ENCODE results near the gene SPSB4.

Gene SPSB4

DNA sequence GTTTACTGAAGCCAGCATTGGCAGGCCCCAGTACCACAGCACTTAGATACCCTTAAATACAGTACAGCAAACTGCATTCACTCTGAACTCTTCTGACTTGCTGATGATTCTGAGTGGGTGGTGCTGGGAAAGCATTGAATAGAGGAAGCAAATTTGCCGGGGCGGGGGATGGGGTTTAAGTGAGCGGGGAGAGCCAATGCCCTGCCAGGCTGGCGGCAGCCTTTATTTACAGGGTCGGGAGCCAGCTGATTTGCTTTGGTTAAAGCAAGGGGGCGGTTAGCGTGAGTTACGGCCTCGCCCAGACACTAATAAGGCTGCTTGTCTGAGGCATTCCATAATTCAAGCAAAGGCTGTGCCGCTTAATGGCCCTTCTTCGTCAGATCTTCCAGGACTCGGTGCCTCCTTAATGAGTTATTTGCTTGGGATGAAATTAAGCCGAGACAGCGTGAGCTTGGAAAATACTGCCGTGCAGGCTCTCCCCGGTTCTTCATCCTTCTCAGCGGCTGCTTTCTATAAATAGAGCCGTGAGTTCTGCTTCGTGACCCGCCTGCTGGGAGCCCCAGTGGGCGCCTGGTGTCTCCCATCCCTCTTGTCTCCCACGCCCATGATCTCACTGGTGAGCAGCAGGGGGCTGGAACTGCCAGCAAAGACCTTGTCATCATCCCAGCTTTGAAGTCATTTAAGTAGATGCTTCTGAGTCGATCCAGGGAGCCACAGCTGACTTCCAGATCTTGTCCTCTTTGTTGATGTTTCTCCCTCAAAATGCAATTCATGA, 25.8 kb downstream of the SPSB4 start:
- DNase-seq: peak; percentile 44

DNA sequence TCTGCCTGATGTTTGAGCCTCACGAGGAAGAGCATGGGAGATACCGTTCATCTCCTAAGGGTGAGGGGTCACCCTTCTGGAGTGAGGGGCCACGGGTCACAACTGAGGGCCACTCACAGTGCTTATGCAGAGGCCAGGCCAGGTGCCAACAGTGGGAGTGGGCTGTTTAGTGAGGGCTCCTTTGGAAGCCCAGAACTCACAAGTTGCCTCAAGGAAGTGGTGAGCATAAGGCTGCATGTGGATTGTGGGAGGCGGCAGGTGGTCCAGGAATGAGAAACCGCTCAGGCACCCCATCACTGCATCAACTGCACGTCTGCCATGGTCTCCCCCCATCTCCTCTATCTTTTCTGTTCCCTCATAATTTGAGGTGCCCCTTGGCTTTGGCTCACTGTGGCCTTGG, 26.5 kb downstream of the SPSB4 start:
- no peak for DNase-seq

DNA sequence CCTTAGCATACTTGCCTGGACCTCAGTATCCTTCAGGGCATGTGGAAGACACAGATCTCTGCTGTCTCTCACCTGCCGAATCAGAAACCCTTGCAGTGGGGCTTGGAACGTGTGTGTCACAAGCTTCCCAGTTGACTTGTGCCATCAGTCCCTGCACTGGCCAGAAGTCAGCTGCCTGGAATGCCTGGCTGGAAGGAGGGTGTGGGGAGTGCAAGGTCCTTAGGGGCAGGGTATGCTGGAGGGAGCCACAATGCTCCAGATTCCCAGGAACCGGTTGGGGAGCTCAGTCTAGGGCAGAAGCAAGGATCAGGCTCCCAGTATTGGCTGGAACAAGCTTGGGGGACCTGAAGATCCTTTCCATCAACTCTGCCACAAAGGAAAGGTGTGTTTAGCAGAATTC, 27.1 kb downstream of the SPSB4 start:
- DNase-seq: no peak

DNA sequence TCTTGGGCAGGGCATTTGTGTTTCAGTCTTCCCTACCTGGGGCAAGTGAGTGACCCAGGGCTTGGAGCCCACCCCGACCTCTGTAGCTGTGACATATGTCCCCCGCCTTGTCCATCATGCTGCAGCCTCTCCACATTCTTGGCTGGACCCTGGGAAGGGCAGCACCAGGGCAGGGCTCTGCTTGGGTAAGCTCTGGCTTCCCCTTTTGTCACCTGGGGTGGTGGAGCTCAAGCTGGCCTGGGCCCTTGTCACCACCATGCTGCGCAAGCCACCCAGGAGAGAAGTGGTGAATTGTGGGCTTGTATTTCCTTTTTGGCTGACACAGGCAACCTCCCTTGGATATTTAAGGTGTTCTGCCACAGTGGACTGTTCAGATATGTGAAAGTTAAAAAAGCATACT, 29.3 kb downstream of the SPSB4 start:
- no peak for DNase-seq

DNA sequence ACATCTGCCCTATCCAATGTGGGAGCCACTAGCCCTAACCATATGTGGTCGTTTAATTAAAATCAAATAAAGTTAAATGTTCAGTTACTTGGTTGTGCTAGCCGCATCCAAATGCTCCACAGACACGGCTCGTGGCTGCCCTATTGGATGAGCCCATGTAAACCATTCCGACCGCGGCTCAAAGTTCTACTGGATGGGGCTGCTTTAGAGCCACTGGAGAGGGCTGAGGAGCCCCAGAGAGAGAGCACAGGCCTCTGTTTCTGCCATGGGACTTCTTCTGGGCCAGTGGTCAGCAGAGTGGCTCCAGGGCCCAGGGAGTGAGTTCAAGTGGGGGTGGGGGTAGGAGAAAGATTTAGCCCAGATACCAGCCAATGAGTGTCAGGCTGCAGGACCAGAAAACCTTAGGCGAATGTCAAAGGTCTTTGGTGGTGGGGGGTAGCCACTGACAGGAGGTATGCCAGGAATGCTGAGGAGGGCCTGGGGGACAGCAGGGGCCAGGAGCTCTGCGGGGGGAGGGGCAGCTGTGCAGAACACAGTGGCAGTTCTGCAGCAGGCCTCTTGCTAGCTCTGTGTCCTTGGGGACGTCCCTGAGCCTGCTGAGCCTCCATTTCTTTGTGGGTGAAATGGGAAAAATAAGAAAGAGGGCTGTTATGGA, 30.1 kb downstream of the SPSB4 start:
- no peak for DNase-seq

DNA sequence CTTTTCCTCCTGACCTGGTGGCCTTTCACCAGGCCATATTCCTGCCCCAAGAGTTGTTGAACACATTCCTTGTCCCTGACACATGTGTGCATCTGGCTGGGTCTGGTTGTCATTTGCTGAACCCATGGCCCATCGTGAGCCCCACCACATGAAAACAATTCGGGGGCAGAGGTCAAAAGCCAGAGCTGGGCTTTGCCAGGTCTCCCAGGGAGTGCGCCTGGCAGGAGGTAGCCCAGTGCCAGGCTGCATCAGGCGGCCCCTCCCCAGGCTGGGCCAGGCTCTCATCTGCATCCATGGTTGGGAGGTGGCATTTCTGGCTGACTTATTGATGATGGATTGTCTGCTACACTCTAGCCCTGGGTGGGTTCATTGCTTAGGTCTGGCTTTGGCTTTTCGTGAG, 30.9 kb downstream of the SPSB4 start:
- no peak for DNase-seq

DNA sequence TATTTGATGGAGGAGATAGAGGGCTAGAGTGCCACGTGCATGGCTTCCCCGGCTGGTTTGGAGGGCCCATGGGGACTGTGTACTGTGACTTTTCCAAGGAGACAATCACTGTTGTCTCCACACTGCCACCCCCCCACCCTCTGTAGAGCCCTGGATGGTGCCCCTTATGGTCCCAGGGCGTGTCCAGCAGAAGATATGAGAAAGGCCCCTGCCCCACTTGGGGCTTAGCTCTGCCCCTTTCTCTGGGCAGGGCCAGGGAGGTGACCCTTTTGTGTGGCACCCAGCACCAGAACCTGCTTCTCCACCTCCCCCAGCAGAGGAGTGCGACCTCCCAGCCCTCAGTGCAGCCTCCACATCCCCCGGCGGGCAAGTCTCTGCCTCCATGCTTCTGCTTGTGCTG, 32.1 kb downstream of the SPSB4 start:
- no peak for DNase-seq

DNA sequence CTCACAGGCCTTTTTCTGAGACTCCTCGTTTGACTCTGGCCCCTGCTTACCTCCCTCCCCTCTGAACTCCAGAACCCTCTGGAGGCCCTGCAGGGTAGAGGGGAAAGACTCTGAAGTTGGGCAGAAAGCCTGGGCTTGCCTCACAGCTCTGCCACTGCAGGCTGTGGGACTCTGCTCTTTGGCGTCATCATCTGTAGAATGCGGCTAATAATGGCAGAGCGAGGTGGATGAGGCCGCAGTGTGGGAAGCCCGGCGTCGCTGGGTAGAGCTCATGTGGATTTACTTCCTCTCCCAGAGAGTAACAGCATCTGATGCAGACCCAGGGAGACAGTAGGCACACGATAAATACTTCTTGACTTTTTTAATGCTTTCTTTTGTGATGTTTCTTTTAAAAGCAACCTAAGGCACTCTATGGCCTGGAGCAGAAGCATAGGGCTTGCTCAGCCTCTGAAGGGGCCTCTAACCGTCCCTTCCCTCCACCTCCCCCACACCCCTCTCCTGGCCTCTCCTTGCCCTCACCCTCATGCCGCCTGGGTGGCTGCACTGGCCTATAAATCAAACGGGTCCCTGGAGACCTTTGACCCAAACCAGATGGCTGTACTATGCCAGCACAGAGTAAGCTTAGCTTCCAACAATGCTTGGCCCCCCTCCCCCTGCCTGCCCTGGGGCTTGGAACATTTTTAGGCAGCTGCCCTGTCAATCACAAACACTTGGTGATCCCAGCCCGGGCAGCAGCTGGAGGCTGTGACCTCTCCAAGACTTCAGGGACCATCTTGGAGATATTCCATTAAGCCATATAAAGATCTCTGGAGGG, 32.9 kb downstream of the SPSB4 start:
- no peak for DNase-seq

DNA sequence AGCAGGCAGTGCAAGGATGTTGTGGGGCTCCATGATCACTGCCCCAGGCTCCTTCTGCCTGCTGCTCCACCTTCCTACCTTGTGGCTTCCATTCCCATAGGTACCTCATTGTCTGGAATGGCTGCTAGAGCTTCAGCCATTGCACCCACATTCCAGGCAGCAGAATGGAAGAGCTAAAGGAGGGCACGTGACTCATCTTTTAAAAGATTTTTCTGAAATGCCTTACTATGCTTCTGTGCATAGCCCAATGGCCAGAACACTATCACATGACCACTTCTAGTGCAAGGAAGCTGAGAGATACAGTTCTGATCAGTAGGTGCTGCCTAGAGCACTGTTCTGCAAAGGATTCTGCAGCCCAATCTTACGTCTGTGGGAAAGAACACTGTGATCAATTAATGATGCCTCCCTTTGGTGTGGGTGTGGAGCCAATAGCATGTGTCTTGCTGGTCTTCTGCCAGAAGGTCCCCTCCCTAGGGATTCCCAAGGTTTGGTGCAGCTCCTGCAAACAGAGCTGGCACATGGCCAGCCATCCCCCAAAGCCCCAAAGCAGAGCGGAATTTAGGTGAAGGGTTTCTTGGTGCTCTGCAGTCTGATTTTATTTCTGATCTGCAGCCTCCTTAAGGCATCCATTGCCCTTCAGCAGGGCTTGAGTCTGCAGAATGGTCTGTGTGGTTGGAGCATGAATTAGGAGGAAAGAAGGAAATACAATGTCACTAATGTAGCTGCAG, 34.4 kb downstream of the SPSB4 start:
- DNase-seq: no peak

DNA sequence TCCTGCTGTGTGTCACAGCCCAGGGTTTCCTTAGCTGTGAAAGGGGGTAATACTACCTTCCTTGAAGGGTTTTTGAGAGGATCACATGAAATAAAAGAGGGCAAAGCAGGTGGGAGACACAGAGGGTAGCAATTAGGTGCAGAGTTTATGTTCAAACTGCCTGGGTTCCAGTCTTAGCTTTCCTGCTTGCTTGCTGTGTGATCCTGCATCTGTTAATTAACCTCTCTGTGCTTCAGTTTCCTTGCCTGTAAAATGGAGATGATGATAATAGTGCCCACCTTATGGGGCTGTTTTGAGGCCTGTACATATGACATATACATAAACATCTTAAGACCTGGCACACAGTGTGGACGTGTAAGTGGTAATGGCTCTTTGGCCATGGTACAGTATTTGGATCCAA, 35.0 kb downstream of the SPSB4 start:
- no peak for DNase-seq

DNA sequence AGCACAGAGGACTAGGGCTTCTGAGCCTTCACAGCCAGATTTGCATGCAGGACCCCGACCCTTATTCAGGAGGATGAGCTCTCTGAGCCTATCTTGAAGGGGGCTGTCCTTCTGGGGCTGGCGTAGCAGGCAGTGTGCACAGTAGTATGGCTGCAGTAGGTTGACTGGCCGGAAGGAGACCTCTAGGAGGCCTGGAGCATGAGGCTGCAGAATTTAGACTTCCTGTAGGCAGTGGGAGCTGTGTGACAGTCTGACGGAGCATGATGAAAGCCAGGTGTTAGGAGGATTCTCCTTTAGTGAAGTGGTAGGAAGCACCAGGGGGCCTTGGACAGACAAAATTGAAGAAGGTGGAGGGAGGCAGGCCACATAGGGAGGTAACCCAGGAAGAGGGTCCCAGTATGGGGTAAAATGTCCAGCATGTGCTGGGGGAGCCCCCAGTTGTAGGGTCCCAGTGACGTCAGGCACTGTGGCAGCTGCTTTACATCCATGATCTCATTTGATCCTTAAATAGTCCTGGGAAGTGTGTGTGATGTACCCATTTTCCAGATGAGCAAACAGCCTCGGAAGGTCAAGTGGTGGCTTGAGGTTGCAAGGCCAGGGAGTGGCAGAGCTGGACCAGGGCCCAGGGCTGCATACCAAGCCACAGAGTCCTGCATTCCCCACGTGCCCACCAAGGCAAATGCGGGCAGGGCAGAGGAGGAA, 36.1 kb downstream of the SPSB4 start:
- no peak for DNase-seq

DNA sequence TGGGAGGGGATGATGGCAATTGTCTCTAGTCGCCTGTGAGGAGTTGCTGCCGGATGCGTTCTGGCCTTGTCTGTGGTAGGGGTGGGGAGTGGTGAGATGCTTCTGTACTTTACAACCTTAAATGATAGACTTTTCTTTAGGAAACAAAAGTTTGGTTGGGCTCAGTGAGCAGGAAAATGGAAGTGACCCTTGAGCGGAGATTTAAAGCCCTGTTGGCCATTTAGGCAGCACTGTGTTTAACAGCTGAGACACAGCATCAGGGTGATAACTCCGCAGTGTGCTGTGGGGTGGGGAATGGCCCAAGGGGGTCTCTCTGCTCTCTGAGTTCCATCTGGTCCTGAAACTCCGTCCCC, 36.6 kb downstream of the SPSB4 start:
- no peak for DNase-seq

DNA sequence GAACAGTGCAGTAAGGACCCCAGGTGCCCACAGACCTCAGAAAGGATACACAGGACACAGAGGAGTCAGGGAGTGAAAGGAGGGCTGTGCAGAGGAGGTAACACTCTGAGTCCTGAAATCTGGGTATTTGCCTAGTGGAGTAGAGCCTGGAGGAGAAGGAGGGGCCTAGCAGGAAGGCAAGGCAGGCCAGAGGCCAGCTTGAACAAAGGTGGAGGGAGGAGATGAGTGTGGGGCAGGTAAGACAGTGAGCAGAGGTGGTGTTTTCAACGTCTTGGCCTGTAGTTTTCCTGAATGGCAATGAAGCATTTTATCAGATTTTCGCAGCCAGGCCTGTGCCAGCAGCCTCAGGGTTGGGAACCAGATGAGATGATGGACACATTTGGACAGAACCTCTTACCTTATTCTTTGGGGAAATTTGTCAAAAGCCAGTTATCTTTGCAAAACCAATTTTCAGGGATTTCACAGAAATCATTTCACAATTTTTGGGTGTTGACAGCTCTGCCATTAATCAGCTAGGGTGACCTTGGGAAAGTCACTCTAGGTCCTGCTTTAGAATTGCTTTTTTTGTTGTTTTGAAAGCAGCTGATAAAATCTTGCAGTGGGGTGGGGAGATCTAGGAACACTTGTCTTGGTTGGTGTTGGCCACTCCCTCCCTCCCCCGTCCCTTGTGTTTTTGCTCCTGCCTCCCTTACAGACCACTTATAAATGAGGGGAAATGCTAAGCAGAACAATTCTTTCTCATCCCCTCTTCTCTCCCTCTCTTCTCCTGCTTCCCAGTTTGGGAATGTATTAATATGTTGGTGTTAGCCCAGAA, 38.4 kb downstream of the SPSB4 start:
- DNase-seq: no peak

DNA sequence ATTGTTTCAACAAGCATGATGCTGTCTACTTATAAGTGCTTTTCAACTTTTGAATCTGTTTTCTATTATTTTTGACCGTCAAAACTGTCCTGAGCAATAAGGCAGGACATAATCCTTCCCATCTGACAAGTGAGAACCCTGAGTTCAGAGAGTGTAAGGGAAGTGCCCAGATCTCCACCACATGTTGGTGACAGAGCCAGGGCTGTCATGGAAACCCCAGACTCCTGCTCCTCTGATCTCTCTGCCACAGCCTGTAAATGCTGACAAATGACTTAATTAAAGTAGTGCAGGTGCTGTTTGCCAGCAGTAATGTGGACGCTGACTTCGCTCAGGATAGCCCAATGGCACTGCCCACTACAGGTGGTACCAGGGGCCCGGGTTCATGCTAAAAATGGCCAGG, 40.3 kb downstream of the SPSB4 start:
- DNase-seq: no peak

DNA sequence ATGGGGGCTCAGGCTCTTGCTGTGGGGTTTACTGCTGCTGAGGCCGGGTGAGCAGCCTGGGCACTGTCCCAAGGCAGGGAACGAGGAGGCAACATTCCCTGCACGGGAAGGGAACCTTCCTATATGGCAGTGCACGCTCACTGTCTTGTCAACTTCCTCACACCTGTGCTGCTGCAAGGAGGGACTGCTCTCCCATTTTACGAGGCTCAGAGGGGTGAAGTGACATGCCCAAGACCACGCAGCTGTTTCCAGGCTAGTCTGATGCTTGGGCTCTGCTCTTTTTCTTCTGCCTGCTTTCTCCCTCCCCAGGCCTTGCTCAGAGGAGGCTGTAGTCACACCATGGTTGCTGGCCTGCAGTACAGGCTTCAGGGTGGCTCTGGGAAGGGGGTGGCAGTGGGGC, 41.5 kb downstream of the SPSB4 start:
- no peak for DNase-seq

DNA sequence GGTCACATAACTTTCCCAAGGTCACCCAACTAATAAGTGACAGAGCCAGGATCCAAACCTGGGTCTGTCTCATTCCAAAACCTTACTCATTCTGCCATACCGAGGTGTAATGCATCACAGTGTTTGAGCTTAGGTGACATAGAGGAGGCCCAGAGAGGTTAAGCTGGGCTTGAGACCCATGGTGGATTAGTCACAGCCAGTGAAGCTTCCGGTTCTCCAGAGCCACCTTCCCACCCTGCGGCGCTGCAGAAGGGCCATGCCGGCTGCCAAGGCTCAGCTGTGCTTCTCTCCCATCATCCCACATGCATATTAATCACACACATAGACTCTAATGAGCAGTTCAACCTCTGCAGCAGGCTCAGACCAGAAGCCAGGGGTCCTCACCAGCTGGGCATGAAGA, 42.2 kb downstream of the SPSB4 start:
- DNase-seq: no peak

DNA sequence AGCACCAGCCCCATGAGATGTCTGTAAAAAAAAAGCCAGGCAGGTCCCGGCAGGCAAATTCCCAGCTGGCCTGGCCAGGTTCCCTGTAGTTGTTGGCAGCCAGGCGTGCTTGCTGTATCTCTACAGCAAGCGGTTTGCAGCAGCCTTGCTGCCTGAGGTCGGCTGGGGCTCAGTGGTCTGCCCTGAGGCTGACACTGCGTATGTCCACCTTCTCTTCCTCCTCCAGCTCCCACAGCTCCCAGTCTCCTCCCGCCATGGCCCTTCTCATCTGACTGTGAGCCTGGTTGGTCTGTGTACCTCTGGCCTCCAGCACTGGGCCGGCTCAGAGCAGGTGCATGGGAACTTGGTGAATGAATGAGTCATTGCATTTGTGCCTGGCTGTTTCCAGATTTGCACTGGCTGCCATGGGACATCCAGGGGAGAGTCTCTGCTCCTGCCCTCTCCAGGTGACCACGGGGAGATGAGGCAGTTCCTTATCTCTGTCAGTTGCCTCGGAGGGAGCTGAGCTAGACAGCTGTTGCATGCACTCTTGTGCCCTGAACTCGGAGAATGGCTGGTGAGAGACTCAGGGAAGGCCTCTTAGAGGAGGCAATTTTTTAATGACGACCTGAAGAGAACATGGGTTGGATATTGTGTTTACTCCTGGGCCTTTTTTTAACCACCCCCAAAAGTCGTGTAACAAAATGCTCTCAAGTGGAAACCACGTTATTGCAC, 43.0 kb downstream of the SPSB4 start:
- peak; percentile 21 for DNase-seq

DNA sequence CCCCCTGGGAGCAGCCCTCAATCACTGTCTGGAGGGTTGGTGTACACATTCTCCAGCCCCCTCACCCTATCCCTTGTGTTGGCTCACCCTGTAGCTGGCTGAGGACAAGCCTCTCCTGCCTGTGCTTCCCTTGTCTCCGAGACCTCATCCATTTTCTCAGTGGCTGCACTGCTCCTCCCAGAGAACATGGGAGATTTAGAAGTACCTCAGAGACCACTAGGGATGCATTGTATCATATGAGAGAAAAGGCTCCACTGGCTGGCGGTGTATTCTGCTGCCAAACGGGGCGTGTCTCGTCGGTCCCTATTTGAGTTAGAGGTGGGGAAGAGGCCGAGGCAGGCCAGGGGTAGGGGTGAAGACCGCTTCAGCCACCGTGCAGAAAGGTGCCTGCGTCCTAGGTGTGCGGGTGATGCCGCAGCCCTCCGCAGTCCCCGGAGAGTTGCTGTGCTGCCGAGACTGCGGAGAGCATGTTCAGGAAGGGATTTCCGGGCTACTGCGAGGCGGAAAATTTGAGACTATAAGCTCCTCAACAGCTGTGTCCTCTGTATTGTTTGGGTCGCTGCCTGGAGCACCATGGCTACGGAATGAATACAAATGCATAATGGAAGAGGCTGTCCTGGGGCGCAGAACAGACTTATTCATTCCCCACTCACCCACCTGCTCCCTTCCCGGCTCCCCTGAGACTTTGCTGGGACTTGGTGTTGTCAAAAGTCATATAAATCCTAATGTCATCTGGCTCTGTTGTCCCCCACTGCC, 43.8 kb downstream of the SPSB4 start:
- DNase-seq: peak; percentile 71

DNA sequence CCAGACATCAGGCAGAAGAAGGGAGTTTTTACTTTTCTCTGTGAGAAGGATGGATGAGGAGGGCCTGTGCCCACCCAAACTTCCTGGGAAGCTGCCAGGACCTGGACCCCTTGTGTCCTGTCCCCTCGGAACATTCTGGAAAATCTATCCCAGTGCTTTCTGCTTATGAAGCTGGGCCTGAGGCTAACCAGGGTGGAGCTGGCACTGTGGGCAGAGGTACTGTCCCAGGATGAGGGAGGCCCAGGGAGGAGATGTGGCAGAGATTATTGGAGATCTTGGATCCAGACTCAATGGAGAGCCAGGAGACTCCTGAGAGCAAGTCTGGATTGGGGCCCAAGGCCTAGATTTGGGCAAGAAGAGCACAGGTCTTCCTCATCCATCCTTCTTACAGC, 44.4 kb downstream of the SPSB4 start:
- no peak for DNase-seq

DNA sequence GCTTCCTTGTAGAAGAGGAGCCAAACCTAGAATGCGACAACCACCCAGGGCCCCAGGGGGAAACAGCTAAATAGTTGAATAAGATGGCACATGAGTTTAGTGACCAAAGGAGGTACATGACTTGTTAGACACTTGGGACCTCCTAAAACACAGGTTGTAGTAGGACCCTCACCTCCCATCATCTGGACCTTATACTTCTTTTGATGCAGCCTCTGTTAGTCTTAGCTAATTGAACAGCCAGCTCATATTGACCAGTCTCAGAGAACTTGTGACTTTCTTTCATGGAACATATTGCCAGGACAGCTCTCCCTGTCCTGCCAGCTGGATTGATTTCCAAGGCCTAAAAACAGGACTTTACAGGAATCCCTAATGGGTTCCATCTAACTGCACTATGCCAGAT, 45.0 kb downstream of the SPSB4 start:
- no peak for DNase-seq
